H9 (cell line): ENCODE data around the gene IL24. TPM values are rescaled to one million over a fixed set of nuclear protein-coding genes. Genes with fewer than 3 reads are reported as not detected.

ENCODE experiments used
- DNase-seq: peaks from one replicate; pipeline ENCODE4 v3.0.0-alpha.2; 2017
- H2AFZ ChIP-seq: one replicate; pipeline ENCODE4 v1.6.1; 2013; ENCODE audit warnings: mild to moderate bottlenecking, low read length, control low read depth, moderate library complexity
- H2AK5ac ChIP-seq: 2 replicates; pipeline ENCODE4 v1.6.1; 2013; ENCODE audit warnings: low read length, control low read depth, mixed read lengths; ENCODE audit not compliant: insufficient read length
- H2BK120ac ChIP-seq: one replicate; pipeline ENCODE4 v1.6.1; 2013; ENCODE audit warnings: low read depth, mild to moderate bottlenecking, low read length, control low read depth, inconsistent platforms; ENCODE audit not compliant: poor library complexity, severe bottlenecking
- H2BK12ac ChIP-seq: 2 replicates; pipeline ENCODE4 v1.6.1; 2013; ENCODE audit warnings: low read length, control low read depth, mixed read lengths, low read depth; ENCODE audit not compliant: insufficient read length
- H2BK15ac ChIP-seq: 2 replicates; pipeline ENCODE4 v1.6.1; 2013; ENCODE audit warnings: low read depth, low read length, control low read depth
- H2BK20ac ChIP-seq: one replicate; pipeline ENCODE4 v1.6.1; 2013; ENCODE audit warnings: low read depth, mild to moderate bottlenecking, low read length, control low read depth, inconsistent platforms; ENCODE audit not compliant: poor library complexity, severe bottlenecking
- H2BK5ac ChIP-seq: 2 replicates; pipeline ENCODE4 v1.6.1; 2013; ENCODE audit warnings: low read length, control low read depth, mixed read lengths; ENCODE audit not compliant: insufficient read length
- H3K14ac ChIP-seq: 2 replicates; pipeline ENCODE4 v1.6.1; 2013; ENCODE audit warnings: low read length, control low read depth; ENCODE audit not compliant: insufficient read depth
- H3K18ac ChIP-seq: 2 replicates; pipeline ENCODE4 v1.6.1; 2013; ENCODE audit warnings: low read depth, mild to moderate bottlenecking, mixed read lengths, low read length, control low read depth; ENCODE audit not compliant: insufficient read length
- H3K23ac ChIP-seq: 2 replicates; pipeline ENCODE4 v1.6.1; 2013; ENCODE audit warnings: low read length, control low read depth, mixed read lengths, low read depth; ENCODE audit not compliant: insufficient read length
- H3K23me2 ChIP-seq: 2 replicates; pipeline ENCODE4 v1.6.1; 2013; ENCODE audit warnings: low read depth, mild to moderate bottlenecking, mixed read lengths, low read length, control low read depth; ENCODE audit not compliant: insufficient read length, poor library complexity, severe bottlenecking
- H3K27ac ChIP-seq: 2 replicates; pipeline ENCODE4 v1.5.1; 2013; ENCODE audit warnings: low read length, control low read depth, mixed read lengths, low read depth; ENCODE audit not compliant: insufficient read length
- H3K27me3 ChIP-seq: 2 replicates; pipeline ENCODE4 v1.6.1; 2013; ENCODE audit warnings: low read length, control low read depth, inconsistent platforms; ENCODE audit not compliant: insufficient read depth
- H3K4ac ChIP-seq: 2 replicates; pipeline ENCODE4 v1.6.1; 2013; ENCODE audit warnings: low read depth, mild to moderate bottlenecking, control low read depth, inconsistent platforms, low read length, moderate library complexity
- H3K4me1 ChIP-seq: 2 replicates; pipeline ENCODE4 v1.6.1; 2013; ENCODE audit warnings: low read length, control low read depth, inconsistent platforms; ENCODE audit not compliant: insufficient read depth
- H3K4me2 ChIP-seq: 2 replicates; pipeline ENCODE4 v1.6.1; 2013; ENCODE audit warnings: low read length, control low read depth, mixed read lengths; ENCODE audit not compliant: insufficient read length, insufficient read depth
- H3K56ac ChIP-seq: 2 replicates; pipeline ENCODE4 v1.6.1; 2013; ENCODE audit warnings: low read depth, mild to moderate bottlenecking, mixed read lengths, low read length, control low read depth; ENCODE audit not compliant: insufficient read length
- H3K79me1 ChIP-seq: 2 replicates; pipeline ENCODE4 v1.6.1; 2013; ENCODE audit warnings: low read depth, mild to moderate bottlenecking, moderate library complexity, low read length, control low read depth, inconsistent platforms; ENCODE audit not compliant: insufficient read depth, poor library complexity, severe bottlenecking
- H3K79me2 ChIP-seq: 2 replicates; pipeline ENCODE4 v1.6.1; 2013; ENCODE audit warnings: low read length, control low read depth, inconsistent platforms; ENCODE audit not compliant: insufficient read depth
- H3K9ac ChIP-seq: 2 replicates; pipeline ENCODE4 v1.6.1; 2013; ENCODE audit warnings: low read length, control low read depth, mixed read lengths; ENCODE audit not compliant: insufficient read length; ENCODE audit errors: extremely low read depth
- H3K9me3 ChIP-seq: one replicate; pipeline ENCODE4 v1.6.1; 2013; ENCODE audit warnings: low read depth, low read length, inconsistent platforms; ENCODE audit not compliant: control insufficient read depth
- H3T11ph ChIP-seq: one replicate; pipeline ENCODE4 v1.6.1; 2013; ENCODE audit warnings: mild to moderate bottlenecking, low read length, control low read depth, inconsistent platforms
- H4K20me1 ChIP-seq: one replicate; pipeline ENCODE4 v1.6.1; 2013; ENCODE audit not compliant: control insufficient read depth, insufficient read length, insufficient read depth
- H4K5ac ChIP-seq: 2 replicates; pipeline ENCODE4 v1.6.1; 2013; ENCODE audit warnings: low read depth, mild to moderate bottlenecking, mixed read lengths, low read length, control low read depth; ENCODE audit not compliant: insufficient read length
- H4K8ac ChIP-seq: replicated peaks from 2 replicates; pipeline ENCODE4 v1.6.1; 2013; ENCODE audit warnings: low read length, control low read depth, mixed read lengths, low read depth; ENCODE audit not compliant: insufficient read length
- H4K91ac ChIP-seq: 2 replicates; pipeline ENCODE4 v1.6.1; 2013; ENCODE audit warnings: low read depth, mild to moderate bottlenecking, moderate library complexity, mixed read lengths, low read length, control low read depth; ENCODE audit not compliant: insufficient read length
- H3K27ac Mint-ChIP-seq, 3 experiments: 2 replicates in 2 of 3; 3 replicates in 1 of 3; pipeline ENCODE4 v1.8.0; 2020 to 2021; ENCODE audit warnings: mixed read lengths in 3 of 3, mild to moderate bottlenecking in 1 of 3, moderate library complexity in 1 of 3
- H3K27me3 Mint-ChIP-seq: 2 replicates; pipeline ENCODE4 v1.8.0; 2021; ENCODE audit warnings: low read depth, mild to moderate bottlenecking, moderate library complexity, mixed read lengths
- H3K36me3 Mint-ChIP-seq, 3 experiments: 2 replicates in 2 of 3; 3 replicates in 1 of 3; pipeline ENCODE4 v1.8.0; 2020 to 2021; ENCODE audit warnings: low read depth in 3 of 3, mixed read lengths in 3 of 3; ENCODE audit not compliant: insufficient read depth in 1 of 3
- H3K4me1 Mint-ChIP-seq, 2 experiments: 2 replicates each; pipeline ENCODE4 v1.8.0; 2020; ENCODE audit warnings: mixed read lengths in 2 of 2
- H3K4me3 Mint-ChIP-seq, 2 experiments: 2 replicates in 1 of 2; 3 replicates in 1 of 2; pipeline ENCODE4 v1.8.0; 2020 to 2021; ENCODE audit warnings: mild to moderate bottlenecking in 2 of 2, mixed read lengths in 2 of 2, moderate library complexity in 1 of 2
- H3K9me3 Mint-ChIP-seq, 2 experiments: 2 replicates in 1 of 2; 3 replicates in 1 of 2; pipeline ENCODE4 v1.8.0; 2020; ENCODE audit warnings: mild to moderate bottlenecking in 2 of 2, mixed read lengths in 2 of 2, moderate library complexity in 1 of 2
- WGBS: extraction: QIAGEN DNeasy Blood & Tissue Kit; methylation state at CpG from one replicate; pipeline ENCODE4 v1.1.7; 2013; ENCODE audit warnings: missing lambda C conversion rate, low lambda C conversion rate, mixed read lengths; ENCODE audit not compliant: insufficient read length; ENCODE audit errors: extremely low coverage; 5-methylcytosine and 5-hydroxymethylcytosine counted together
- total RNA-seq: library from RNA; stranded (reverse); gene quantifications from 2 replicates; pipeline ENCODE4 v1.2.1, GENCODE V29; 2021
- TF ChIP-seq, protein P1 (sequence below): fragments of 200-600 bp; sonication (generic); conservative IDR thresholded peaks from 3 replicates; pipeline ENCODE4 v1.8.0; 2021; ENCODE audit warnings: antibody characterized with exemption, mild to moderate bottlenecking

The IL24 gene
- total RNA-seq, 1 experiment from 2014 or later: not detected

DNA sequence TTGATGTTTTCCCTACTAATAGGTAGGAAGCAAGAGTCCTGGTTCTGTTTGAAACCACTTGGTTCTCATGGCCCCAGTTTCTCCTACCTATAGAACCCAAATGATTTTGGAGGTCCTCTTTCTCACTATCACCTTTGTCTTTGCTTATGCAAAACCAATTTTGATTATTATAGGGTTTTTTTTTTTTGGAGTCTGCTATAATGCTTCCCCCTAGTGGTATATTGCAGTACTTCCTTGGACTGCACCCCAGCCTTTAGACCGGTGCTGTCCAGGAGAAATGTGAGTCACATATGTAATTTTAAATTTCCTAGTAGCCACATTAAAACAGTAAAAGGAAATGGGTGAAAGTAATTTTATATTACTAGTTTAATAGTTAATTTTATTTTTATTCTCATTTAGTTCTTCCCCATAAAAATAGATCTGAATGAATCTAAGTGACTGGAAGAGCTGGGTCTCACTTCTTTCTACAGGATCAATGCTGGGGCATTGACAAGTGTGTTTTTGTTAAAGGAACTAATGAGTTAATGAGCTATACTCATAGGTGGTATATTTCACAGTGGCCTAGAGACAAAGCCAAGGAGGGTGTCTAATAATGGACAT lies 13.9 kb downstream of the IL24 start:
- Histone ChIP-seq H3K23ac (no peak overlapping the region), H2AFZ (no peak overlapping the region), H2BK120ac (no peak overlapping the region), H3K27me3 (peaks cover 11% of the 10 kb centered on the region; the same call in 1 of the 2 replicates), H3K27ac (no peak overlapping the region), H3K56ac (no peak overlapping the region), H4K8ac (no peak overlapping the region), H3K9me3 (no peaks in the 10 kb centered on the region), H3K4ac (no peak overlapping the region), H3K14ac (no peak overlapping the region), H4K5ac (no peak overlapping the region), H3K18ac (no peak overlapping the region), H3T11ph (no peak overlapping the region), H2BK5ac (no peak overlapping the region), H3K4me2 (no peak overlapping the region), H3K79me2 (no peaks in the 10 kb centered on the region), H2BK20ac (no peak overlapping the region), H3K9ac (no peak overlapping the region), H4K20me1 (no peaks in the 10 kb centered on the region), H4K91ac (no peak overlapping the region), H2BK12ac (no peak overlapping the region), H3K23me2 (peaks cover 6% of the 10 kb centered on the region), H3K4me1 (0 out of 2 replicates have a peak, but pooled peaks cover 3% of the 10 kb centered on the region), H2BK15ac (no peak overlapping the region), H2AK5ac (no peak overlapping the region), H3K79me1 (no peaks in the 10 kb centered on the region)
- TF ChIP-seq, protein P1, sequence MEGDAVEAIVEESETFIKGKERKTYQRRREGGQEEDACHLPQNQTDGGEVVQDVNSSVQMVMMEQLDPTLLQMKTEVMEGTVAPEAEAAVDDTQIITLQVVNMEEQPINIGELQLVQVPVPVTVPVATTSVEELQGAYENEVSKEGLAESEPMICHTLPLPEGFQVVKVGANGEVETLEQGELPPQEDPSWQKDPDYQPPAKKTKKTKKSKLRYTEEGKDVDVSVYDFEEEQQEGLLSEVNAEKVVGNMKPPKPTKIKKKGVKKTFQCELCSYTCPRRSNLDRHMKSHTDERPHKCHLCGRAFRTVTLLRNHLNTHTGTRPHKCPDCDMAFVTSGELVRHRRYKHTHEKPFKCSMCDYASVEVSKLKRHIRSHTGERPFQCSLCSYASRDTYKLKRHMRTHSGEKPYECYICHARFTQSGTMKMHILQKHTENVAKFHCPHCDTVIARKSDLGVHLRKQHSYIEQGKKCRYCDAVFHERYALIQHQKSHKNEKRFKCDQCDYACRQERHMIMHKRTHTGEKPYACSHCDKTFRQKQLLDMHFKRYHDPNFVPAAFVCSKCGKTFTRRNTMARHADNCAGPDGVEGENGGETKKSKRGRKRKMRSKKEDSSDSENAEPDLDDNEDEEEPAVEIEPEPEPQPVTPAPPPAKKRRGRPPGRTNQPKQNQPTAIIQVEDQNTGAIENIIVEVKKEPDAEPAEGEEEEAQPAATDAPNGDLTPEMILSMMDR: peak; percentile 85
- Mint-ChIP-seq H3K9me3 (no peaks in the 10 kb centered on the region; a peak in 1 of 5 replicates), H3K27ac (no peak overlapping the region), H3K4me3 (no peak overlapping the region), H3K36me3 (no peaks in the 10 kb centered on the region; a peak in 1 of 7 replicates), H3K4me1 (peaks cover 5 to 20% of the 10 kb centered on the region in 2 experiments), H3K27me3 (peaks cover 74% of the 10 kb centered on the region)
- WGBS: no CpG with 5 or more reads among the region's 1 CpG
- DNase-seq: no peak
